Suprapubic skin (tissue), 3 donors: Measurements from ENCODE around the gene LSM4.

ENCODE experiments used
- CTCF ChIP-seq, 2 donors: fragments of 200-600 bp in 1 of 2; fragments of 450-650 bp in 1 of 2; sonication (generic) in 1 of 2; IDR thresholded peaks; one replicate each; pipeline ENCODE4 v1.5.1; 2016 to 2019; ENCODE audit warnings: antibody characterized with exemption in 2 of 2, mild to moderate bottlenecking in 1 of 2, moderate library complexity in 1 of 2
- EP300 ChIP-seq: sonication (generic); formaldehyde crosslinking; IDR thresholded peaks from one replicate; pipeline ENCODE4 v1.6.1; 2017; ENCODE audit warnings: antibody characterized with exemption
- POLR2A ChIP-seq, 2 donors: fragments of 450-650 bp; IDR thresholded peaks; one replicate each; pipeline ENCODE4 v1.6.1; 2017; ENCODE audit warnings: antibody characterized with exemption in 2 of 2, mild to moderate bottlenecking in 2 of 2, moderate library complexity in 2 of 2

- no peak for TF ChIP-seq CTCF (IDR thresholded peaks at IDR 0.05)
- TF ChIP-seq EP300: no peak
- TF ChIP-seq POLR2A (IDR thresholded peaks at IDR 0.05): no peak
Observed at GRCh38 chr19:18353378-18354005, 30.6 kb upstream of the LSM4 start.
